ENCODE measurements around the gene NPW.

The NPW gene

DNA sequence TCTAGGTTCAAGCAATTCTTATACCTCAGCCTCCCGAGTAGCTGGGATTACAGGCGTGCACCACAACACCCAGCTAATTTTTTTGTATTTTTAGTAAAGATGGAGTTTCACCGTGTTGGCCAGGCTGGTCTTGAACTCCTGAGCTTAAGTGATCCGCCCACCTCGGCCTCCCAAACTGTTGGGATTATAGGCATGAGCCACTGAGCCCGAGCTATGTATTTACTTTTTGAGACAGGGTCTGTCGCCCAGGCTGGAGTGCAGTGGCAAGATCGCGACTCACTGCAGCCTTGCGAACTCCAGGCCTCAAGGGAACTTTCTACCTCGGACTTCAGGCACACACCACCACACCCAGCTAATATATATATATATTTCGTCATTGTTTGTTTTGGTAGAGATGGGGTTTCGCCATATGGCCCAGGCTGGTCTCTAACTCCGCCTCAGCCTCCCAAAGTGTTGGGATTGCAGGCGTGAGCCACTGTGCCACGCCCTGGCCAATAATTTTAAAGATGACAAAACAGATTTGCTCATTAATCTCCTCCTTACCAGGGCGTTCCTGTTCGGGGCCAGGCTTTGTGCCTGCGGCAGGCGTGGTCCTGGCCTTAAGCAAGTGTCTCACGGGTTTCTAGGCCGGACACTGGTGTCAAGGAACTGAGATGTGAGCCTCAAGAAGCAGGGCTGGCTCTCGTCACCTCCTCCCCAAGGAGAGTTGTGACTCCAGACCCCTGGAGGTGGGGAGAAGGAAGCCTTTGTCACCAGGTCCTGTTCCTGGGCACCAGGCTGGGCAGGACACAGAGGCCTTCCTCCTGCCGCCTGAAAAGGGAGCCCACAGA, 4.3 kb upstream of the NPW start:
- H3K9ac ChIP-seq (ENCODE audit: low read length): no peak overlapping the region
- H2AFZ ChIP-seq (ENCODE audit: low read depth, low read length): no peak overlapping the region
- H3K4me1 ChIP-seq (ENCODE audit: low read length): peaks cover 6% of the 10 kb centered on the region
- H3K36me3 ChIP-seq (replicated peaks; ENCODE audit: low read depth, low read length): no peaks in the 10 kb centered on the region
- H3K27ac ChIP-seq (ENCODE audit: low read length): no peak overlapping the region
- no peak overlapping the region for H3K4me2 ChIP-seq (ENCODE audit: low read length)
- peaks cover 5% of the 10 kb centered on the region for H3K79me2 ChIP-seq (ENCODE audit: low read length)
- no peak overlapping the region for H3K4me3 ChIP-seq (ENCODE audit: low read length)
- H4K20me1 ChIP-seq (ENCODE audit: insufficient read depth, low read length): no peaks in the 10 kb centered on the region
- TF ChIP-seq CTCF (IDR thresholded peaks at IDR 0.05; ENCODE audit: low read depth, low read length) (no peak), EZH2phosphoT487 (IDR thresholded peaks at IDR 0.05; ENCODE audit: low read depth) (no peak)
- no peaks in the 10 kb centered on the region for H3K27me3 ChIP-seq (ENCODE audit: low read depth, low read length)
- no peaks in the 10 kb centered on the region for H3K9me3 ChIP-seq (ENCODE audit: insufficient read depth, low read length)

- no peak for TF ChIP-seq EZH2phosphoT487 (IDR thresholded peaks at IDR 0.05; ENCODE audit: low read depth)
- TF ChIP-seq CTCF (IDR thresholded peaks at IDR 0.05; ENCODE audit: low read depth, low read length): no peak
- H3K9ac ChIP-seq (ENCODE audit: low read length): no peak overlapping the region
- H3K27me3 ChIP-seq (ENCODE audit: low read depth, low read length): no peaks in the 10 kb centered on the region
- H3K36me3 ChIP-seq (replicated peaks; ENCODE audit: low read depth, low read length): no peaks in the 10 kb centered on the region
- no peaks in the 10 kb centered on the region for H4K20me1 ChIP-seq (ENCODE audit: insufficient read depth, low read length)
- H3K79me2 ChIP-seq (ENCODE audit: low read length): no peaks in the 10 kb centered on the region
- no peaks in the 10 kb centered on the region for H3K9me3 ChIP-seq (ENCODE audit: insufficient read depth, low read length)
- peaks cover under 1% of the 10 kb centered on the region for H3K4me1 ChIP-seq (ENCODE audit: low read length)
- H3K27ac ChIP-seq (ENCODE audit: low read length): no peak overlapping the region
- no peak overlapping the region for H2AFZ ChIP-seq (ENCODE audit: low read depth, low read length)
- no peak overlapping the region for H3K4me3 ChIP-seq (ENCODE audit: low read length)
- H3K4me2 ChIP-seq (ENCODE audit: low read length): no peak overlapping the region
These were observed 3.7 kb upstream of the NPW start for GRCh38 chr16:2015947-2016208.

DNA sequence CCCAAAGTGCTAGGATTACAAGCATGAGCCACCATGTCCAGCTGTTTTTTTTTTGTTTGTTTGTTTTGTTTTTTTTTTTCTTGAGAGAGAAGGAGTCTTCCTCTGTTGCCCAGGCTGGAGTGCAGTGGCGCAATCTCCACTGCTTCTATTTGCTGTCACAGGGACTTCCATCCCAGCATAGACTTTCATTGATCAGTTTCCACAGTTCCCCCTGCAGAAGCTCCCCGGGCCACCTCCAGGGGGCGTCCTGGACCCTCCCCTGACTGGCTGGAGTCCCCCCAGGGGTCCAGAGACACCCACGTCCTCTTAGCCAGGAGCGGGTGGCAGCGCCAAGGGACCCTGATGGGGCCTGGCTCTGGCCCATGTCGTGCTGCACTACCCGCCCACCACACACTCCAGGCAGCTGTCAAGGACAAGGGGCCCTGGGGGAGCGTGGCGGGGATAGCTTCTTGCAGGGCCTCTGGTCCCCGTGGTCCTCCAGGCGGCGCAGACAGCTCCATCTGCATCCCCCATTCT, 3.1 kb upstream of the NPW start:
- Histone ChIP-seq H3K27me3 (ENCODE audit: low read depth, low read length) (no peaks in the 10 kb centered on the region), H3K36me3 (replicated peaks; ENCODE audit: low read depth, low read length) (no peaks in the 10 kb centered on the region), H3K4me2 (ENCODE audit: low read length) (no peak overlapping the region), H3K4me1 (ENCODE audit: low read length) (no peaks in the 10 kb centered on the region), H3K9ac (ENCODE audit: low read length) (no peak overlapping the region), H2AFZ (ENCODE audit: low read depth, low read length) (no peak overlapping the region), H3K9me3 (ENCODE audit: insufficient read depth, low read length) (no peaks in the 10 kb centered on the region), H4K20me1 (ENCODE audit: insufficient read depth, low read length) (no peaks in the 10 kb centered on the region), H3K79me2 (ENCODE audit: low read length) (no peaks in the 10 kb centered on the region), H3K27ac (ENCODE audit: low read length) (no peak overlapping the region), H3K4me3 (ENCODE audit: low read length) (no peak overlapping the region)
- TF ChIP-seq CTCF (IDR thresholded peaks at IDR 0.05; ENCODE audit: low read depth, low read length) (peak; percentile 53), EZH2phosphoT487 (IDR thresholded peaks at IDR 0.05; ENCODE audit: low read depth) (no peak)

DNA sequence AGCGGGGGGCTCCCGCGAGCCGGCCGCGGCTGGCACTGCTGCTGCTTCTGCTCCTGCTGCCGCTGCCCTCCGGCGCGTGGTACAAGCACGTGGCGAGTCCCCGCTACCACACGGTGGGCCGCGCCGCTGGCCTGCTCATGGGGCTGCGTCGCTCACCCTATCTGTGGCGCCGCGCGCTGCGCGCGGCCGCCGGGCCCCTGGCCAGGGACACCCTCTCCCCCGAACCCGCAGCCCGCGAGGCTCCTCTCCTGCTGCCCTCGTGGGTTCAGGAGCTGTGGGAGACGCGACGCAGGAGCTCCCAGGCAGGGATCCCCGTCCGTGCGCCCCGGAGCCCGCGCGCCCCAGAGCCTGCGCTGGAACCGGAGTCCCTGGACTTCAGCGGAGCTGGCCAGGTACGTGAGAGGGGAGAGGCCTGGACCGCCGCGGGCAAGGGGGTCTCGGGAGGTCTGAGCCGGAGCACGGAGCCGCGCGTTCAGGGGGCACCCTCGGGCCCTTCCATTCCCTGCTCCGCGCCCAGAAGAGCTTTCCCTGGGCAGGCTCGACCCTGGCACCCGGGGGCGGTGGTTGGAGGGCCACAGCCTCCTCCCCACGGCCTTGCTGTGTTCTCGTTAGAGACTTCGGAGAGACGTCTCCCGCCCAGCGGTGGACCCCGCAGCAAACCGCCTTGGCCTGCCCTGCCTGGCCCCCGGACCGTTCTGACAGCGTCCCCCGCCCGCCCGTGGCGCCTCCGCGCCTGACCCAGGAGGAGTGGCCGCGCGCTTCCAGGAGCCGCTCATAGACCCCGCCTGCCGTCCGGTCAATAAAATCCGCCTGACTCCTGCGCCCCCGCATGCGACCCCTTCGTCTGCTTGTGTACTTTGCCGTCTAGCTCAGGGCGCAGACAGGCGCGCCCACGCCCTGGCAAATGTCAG, 591 bp downstream of the NPW start:
- no peaks in the 10 kb centered on the region for H3K36me3 ChIP-seq (replicated peaks; ENCODE audit: low read depth, low read length)
- H3K9me3 ChIP-seq (ENCODE audit: insufficient read depth, low read length): no peaks in the 10 kb centered on the region
- H3K4me3 ChIP-seq (ENCODE audit: low read length): no peak overlapping the region
- no peak overlapping the region for H3K27ac ChIP-seq (ENCODE audit: low read length)
- H4K20me1 ChIP-seq (ENCODE audit: insufficient read depth, low read length): no peaks in the 10 kb centered on the region
- no peak overlapping the region for H3K9ac ChIP-seq (ENCODE audit: low read length)
- no peaks in the 10 kb centered on the region for H3K79me2 ChIP-seq (ENCODE audit: low read length)
- H3K27me3 ChIP-seq (ENCODE audit: low read depth, low read length): no peaks in the 10 kb centered on the region
- peaks cover 10% of the 10 kb centered on the region; the same call in 1 of the 2 replicates for H3K4me1 ChIP-seq (ENCODE audit: low read length)
- no peak overlapping the region for H3K4me2 ChIP-seq (ENCODE audit: low read length)
- no peak for TF ChIP-seq EZH2phosphoT487 (IDR thresholded peaks at IDR 0.05; ENCODE audit: low read depth)
- TF ChIP-seq CTCF (IDR thresholded peaks at IDR 0.05; ENCODE audit: low read depth, low read length): no peak
- no peak overlapping the region for H2AFZ ChIP-seq (ENCODE audit: low read depth, low read length)
